ENCODE data around the gene MC5R.
"Not testable (repeated sequence)": the region's sequence is repeated elsewhere in the genome, so short reads cannot be mapped to it uniquely, and the experiment has no call there.

MC5R gene

DNA sequence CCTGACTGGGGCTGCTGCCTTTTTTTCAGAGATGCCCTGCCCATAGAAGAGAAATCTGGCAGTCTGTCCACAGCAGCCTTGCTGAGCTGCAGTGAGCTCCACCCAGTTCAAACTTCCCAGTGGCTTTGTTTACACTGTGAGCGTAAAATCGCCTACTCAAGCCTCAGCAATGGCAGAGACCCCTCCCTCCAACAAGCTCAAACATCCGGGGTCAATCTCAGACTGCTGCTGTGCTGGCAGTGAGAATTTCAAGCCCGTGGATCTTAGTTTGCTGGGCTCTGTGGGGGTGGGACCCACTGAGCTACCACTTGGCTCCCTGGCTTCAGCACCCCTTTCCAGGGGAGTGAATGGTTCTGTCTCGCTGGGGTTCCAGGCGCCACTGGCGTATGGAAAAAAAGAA lies 38.9 kb downstream of the MC5R start:
- not testable (repeated sequence) for H3K36me3 ChIP-seq (ENCODE audit: insufficient read depth, low read length); H3K9me3 ChIP-seq (replicated peaks; ENCODE audit: low read length); H3K27me3 ChIP-seq (ENCODE audit: control insufficient read depth, insufficient read depth, low read length); H3K4me1 ChIP-seq (ENCODE audit: control insufficient read depth, insufficient read depth, low read length); H3K9ac ChIP-seq (ENCODE audit: low read depth, low read length); H3K4me2 ChIP-seq (ENCODE audit: low read length); H3K4me3 ChIP-seq (ENCODE audit: low read length)

DNA sequence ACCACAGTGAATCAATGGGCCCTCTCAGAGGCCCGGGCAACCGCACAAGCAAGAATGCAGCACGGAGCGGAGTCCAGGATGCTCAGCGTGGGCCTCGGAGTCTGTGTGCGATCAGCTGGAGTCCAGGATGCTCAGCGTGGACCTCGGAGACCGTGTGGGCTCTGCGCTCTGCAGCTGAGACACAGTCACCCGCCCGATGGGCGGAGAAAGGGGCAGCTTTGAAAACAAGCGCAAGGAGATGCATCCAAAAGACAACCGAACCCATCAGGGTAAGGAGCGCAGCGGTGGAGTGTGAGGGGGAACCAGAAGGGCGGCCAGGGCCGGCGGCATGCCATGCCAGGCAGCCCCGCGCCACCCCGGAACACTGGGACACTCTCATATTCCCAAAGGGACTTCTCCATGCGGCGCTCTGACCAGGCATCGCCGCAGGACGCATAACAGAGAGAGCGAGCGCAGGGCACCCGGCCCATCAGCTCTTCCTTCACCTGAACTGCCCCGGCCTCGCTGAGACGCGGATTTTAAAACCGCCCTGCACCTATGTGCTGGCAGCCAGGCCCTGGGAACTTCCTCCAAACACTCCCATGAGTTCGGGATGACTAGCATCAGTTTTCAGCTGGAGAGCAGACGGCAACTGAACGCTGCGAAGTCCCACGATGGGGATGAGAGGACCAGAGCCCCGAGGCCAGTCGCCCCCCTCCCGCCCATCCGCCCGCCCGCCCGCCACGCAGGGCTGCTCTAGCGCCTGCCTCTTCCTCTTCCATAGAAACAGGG lies 44.7 kb downstream of the MC5R start:
- H3K9me3 ChIP-seq (replicated peaks; ENCODE audit: low read length), result no peaks in the 10 kb centered on the region
- H3K36me3 ChIP-seq (ENCODE audit: insufficient read depth, low read length), result no peaks in the 10 kb centered on the region
- H3K27me3 ChIP-seq (ENCODE audit: control insufficient read depth, insufficient read depth, low read length), result peaks cover 23% of the 10 kb centered on the region
- no peak overlapping the region for H3K4me2 ChIP-seq (ENCODE audit: low read length)
- H3K9ac ChIP-seq (ENCODE audit: low read depth, low read length), result no peak overlapping the region
- no peak overlapping the region for H3K4me3 ChIP-seq (ENCODE audit: low read length)
- H3K4me1 ChIP-seq (ENCODE audit: control insufficient read depth, insufficient read depth, low read length), result no peaks in the 10 kb centered on the region

- no peak overlapping the region for H3K4me2 ChIP-seq (ENCODE audit: low read length)
- H3K9me3 ChIP-seq (replicated peaks; ENCODE audit: low read length), result no peaks in the 10 kb centered on the region
- peaks cover 23% of the 10 kb centered on the region for H3K27me3 ChIP-seq (ENCODE audit: control insufficient read depth, insufficient read depth, low read length)
- no peaks in the 10 kb centered on the region for H3K4me1 ChIP-seq (ENCODE audit: control insufficient read depth, insufficient read depth, low read length)
- H3K4me3 ChIP-seq (ENCODE audit: low read length), result no peak overlapping the region
- no peak overlapping the region for H3K9ac ChIP-seq (ENCODE audit: low read depth, low read length)
- no peaks in the 10 kb centered on the region for H3K36me3 ChIP-seq (ENCODE audit: insufficient read depth, low read length)
Observed at GRCh38 chr18:13871701-13872100, 47.8 kb downstream of the MC5R start.

DNA sequence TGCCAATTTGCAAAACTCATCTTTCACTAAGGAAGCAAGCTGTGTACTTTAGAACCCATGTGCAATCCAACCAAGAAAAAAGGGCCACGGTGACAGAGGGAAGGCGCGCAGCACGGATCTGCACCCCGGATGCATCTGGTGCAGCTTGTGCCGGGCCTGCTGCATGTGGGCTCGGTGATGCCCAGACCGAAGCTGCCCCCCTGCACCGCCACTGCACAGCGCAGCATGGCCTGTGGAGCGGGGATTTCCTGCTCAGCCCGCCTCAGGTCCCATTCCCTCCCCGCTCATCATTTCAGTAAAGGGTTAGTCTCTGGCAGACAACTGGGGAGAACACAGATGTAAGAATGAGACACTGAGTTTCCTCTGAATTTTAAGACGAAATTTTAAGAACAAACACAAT lies 48.4 kb downstream of the MC5R start:
- H3K36me3 ChIP-seq (ENCODE audit: insufficient read depth, low read length), result no peaks in the 10 kb centered on the region
- H3K27me3 ChIP-seq (ENCODE audit: control insufficient read depth, insufficient read depth, low read length), result peaks cover 23% of the 10 kb centered on the region
- H3K4me2 ChIP-seq (ENCODE audit: low read length), result no peak overlapping the region
- H3K4me1 ChIP-seq (ENCODE audit: control insufficient read depth, insufficient read depth, low read length), result no peaks in the 10 kb centered on the region
- no peak overlapping the region for H3K4me3 ChIP-seq (ENCODE audit: low read length)
- no peaks in the 10 kb centered on the region for H3K9me3 ChIP-seq (replicated peaks; ENCODE audit: low read length)
- no peak overlapping the region for H3K9ac ChIP-seq (ENCODE audit: low read depth, low read length)

DNA sequence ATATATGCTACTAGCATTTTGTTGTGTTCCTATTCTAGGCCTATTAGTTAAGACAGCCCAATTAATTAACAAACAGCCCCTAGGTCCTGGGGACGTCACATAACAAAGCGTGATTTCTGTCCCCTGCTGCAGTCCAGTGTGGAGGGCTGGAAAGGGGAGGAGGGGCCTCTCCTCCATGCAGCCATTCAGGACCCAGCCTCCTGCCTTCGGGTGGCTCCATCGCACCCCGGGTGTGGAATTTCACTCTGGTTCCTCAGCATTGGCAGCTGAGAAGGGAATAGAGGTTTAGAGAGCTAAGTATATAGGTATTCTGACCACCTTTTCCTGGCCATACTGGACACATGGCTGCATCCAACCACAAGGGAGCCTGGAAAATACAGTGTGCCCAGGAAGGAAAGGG lies 49.0 kb downstream of the MC5R start:
- Histone ChIP-seq H3K27me3 (ENCODE audit: control insufficient read depth, insufficient read depth, low read length) (peaks cover 23% of the 10 kb centered on the region), H3K4me2 (ENCODE audit: low read length) (no peak overlapping the region), H3K4me3 (ENCODE audit: low read length) (no peak overlapping the region), H3K4me1 (ENCODE audit: control insufficient read depth, insufficient read depth, low read length) (no peaks in the 10 kb centered on the region), H3K9me3 (replicated peaks; ENCODE audit: low read length) (no peaks in the 10 kb centered on the region), H3K9ac (ENCODE audit: low read depth, low read length) (no peak overlapping the region), H3K36me3 (ENCODE audit: insufficient read depth, low read length) (no peaks in the 10 kb centered on the region)

- Histone ChIP-seq H3K9ac (ENCODE audit: low read depth, low read length) (no peak overlapping the region), H3K9me3 (replicated peaks; ENCODE audit: low read length) (no peaks in the 10 kb centered on the region), H3K4me1 (ENCODE audit: control insufficient read depth, insufficient read depth, low read length) (no peaks in the 10 kb centered on the region), H3K27me3 (ENCODE audit: control insufficient read depth, insufficient read depth, low read length) (peaks cover 10% of the 10 kb centered on the region), H3K36me3 (ENCODE audit: insufficient read depth, low read length) (no peaks in the 10 kb centered on the region), H3K4me2 (ENCODE audit: low read length) (no peak overlapping the region), H3K4me3 (ENCODE audit: low read length) (no peak overlapping the region)
Observed at GRCh38 chr18:13874558-13874957, 50.6 kb downstream of the MC5R start.
